ENCODE results near the gene OXSM.

OXSM gene

GRCh38 chr3:25820366-25820765, 30.5 kb downstream of the OXSM start:
- H3F3A ChIP-seq (ENCODE audit: insufficient read depth, low read length), result no peaks in the 10 kb centered on the region
- no peaks in the 10 kb centered on the region for H3K79me2 ChIP-seq (ENCODE audit: insufficient read depth, low read length)
- no peak overlapping the region for H3K9ac ChIP-seq (ENCODE audit: low read length)
- no peaks in the 10 kb centered on the region for H3K4me1 ChIP-seq (ENCODE audit: insufficient read depth, low read length, severe bottlenecking)
- no peak for TF ChIP-seq EZH2 (IDR thresholded peaks at IDR 0.05; ENCODE audit: borderline replicate concordance, low read length)
- TF ChIP-seq CTCF (IDR thresholded peaks at IDR 0.05; ENCODE audit: low read length), result no peak
- no peaks in the 10 kb centered on the region for H3K36me3 ChIP-seq (ENCODE audit: insufficient read depth, low read length)
- no peak overlapping the region for H3K4me2 ChIP-seq (ENCODE audit: low read length)
- no peaks in the 10 kb centered on the region for H3K9me3 ChIP-seq (ENCODE audit: low read length)
- H3K4me3 ChIP-seq (ENCODE audit: low read depth, low read length, poor library complexity, severe bottlenecking), result no peak overlapping the region
- H2AFZ ChIP-seq (ENCODE audit: low read length), result no peak overlapping the region
- no peaks in the 10 kb centered on the region for H4K20me1 ChIP-seq (ENCODE audit: insufficient read depth, low read length)
- no peak overlapping the region for H3K27ac ChIP-seq (ENCODE audit: low read depth, low read length, poor library complexity, severe bottlenecking)
- H3K27me3 ChIP-seq (ENCODE audit: insufficient read depth, low read length), result no peaks in the 10 kb centered on the region
- no peaks in the 10 kb centered on the region for H3K9me2 ChIP-seq (ENCODE audit: low read depth, low read length)

- Histone ChIP-seq H3K36me3 (ENCODE audit: insufficient read depth, low read length) (no peaks in the 10 kb centered on the region), H2AFZ (ENCODE audit: low read length) (no peak overlapping the region), H4K20me1 (ENCODE audit: insufficient read depth, low read length) (no peaks in the 10 kb centered on the region), H3K4me3 (ENCODE audit: low read depth, low read length, poor library complexity, severe bottlenecking) (no peak overlapping the region), H3K9me3 (ENCODE audit: low read length) (no peaks in the 10 kb centered on the region), H3K79me2 (ENCODE audit: insufficient read depth, low read length) (no peaks in the 10 kb centered on the region), H3K4me2 (ENCODE audit: low read length) (no peak overlapping the region), H3K4me1 (ENCODE audit: insufficient read depth, low read length, severe bottlenecking) (no peaks in the 10 kb centered on the region), H3F3A (ENCODE audit: insufficient read depth, low read length) (no peaks in the 10 kb centered on the region), H3K27ac (ENCODE audit: low read depth, low read length, poor library complexity, severe bottlenecking) (no peak overlapping the region), H3K27me3 (ENCODE audit: insufficient read depth, low read length) (no peaks in the 10 kb centered on the region), H3K9me2 (ENCODE audit: low read depth, low read length) (no peaks in the 10 kb centered on the region), H3K9ac (ENCODE audit: low read length) (no peak overlapping the region)
- no peak for TF ChIP-seq EZH2 (IDR thresholded peaks at IDR 0.05; ENCODE audit: borderline replicate concordance, low read length)
- TF ChIP-seq CTCF (IDR thresholded peaks at IDR 0.05; ENCODE audit: low read length), result no peak
These were observed 31.1 kb downstream of the OXSM start for GRCh38 chr3:25820816-25821486.

- no peaks in the 10 kb centered on the region for H3F3A ChIP-seq (ENCODE audit: insufficient read depth, low read length)
- no peak overlapping the region for H3K4me2 ChIP-seq (ENCODE audit: low read length)
- H3K27me3 ChIP-seq (ENCODE audit: insufficient read depth, low read length), result no peaks in the 10 kb centered on the region
- no peak overlapping the region for H3K4me3 ChIP-seq (ENCODE audit: low read depth, low read length, poor library complexity, severe bottlenecking)
- no peaks in the 10 kb centered on the region for H3K9me3 ChIP-seq (ENCODE audit: low read length)
- H2AFZ ChIP-seq (ENCODE audit: low read length), result no peak overlapping the region
- H4K20me1 ChIP-seq (ENCODE audit: insufficient read depth, low read length), result no peaks in the 10 kb centered on the region
- H3K9me2 ChIP-seq (ENCODE audit: low read depth, low read length), result no peaks in the 10 kb centered on the region
- no peaks in the 10 kb centered on the region for H3K36me3 ChIP-seq (ENCODE audit: insufficient read depth, low read length)
- TF ChIP-seq CTCF (IDR thresholded peaks at IDR 0.05; ENCODE audit: low read length) (no peak), EZH2 (IDR thresholded peaks at IDR 0.05; ENCODE audit: borderline replicate concordance, low read length) (no peak)
- no peak overlapping the region for H3K27ac ChIP-seq (ENCODE audit: low read depth, low read length, poor library complexity, severe bottlenecking)
- H3K4me1 ChIP-seq (ENCODE audit: insufficient read depth, low read length, severe bottlenecking), result no peaks in the 10 kb centered on the region
- no peak overlapping the region for H3K9ac ChIP-seq (ENCODE audit: low read length)
- H3K79me2 ChIP-seq (ENCODE audit: insufficient read depth, low read length), result no peaks in the 10 kb centered on the region
These were observed 32.1 kb downstream of the OXSM start for GRCh38 chr3:25821746-25822573.
